ENCODE data around the gene DCUN1D2.

DCUN1D2 gene

GRCh38 chr13:113518076-113518803 lies 27.7 kb upstream of the DCUN1D2 start:
- DNase-seq: no peak

GRCh38 chr13:113514847-113515246 lies 24.3 kb upstream of the DCUN1D2 start:
- DNase-seq: no peak

- DNase-seq: no peak
These were observed 23.2 kb upstream of the DCUN1D2 start for GRCh38 chr13:113513761-113514160.

- DNase-seq: no peak
These were observed 20.9 kb upstream of the DCUN1D2 start for GRCh38 chr13:113511361-113511760.

- no peak for DNase-seq
These were observed 20.4 kb upstream of the DCUN1D2 start for GRCh38 chr13:113510871-113511270.

DNA sequence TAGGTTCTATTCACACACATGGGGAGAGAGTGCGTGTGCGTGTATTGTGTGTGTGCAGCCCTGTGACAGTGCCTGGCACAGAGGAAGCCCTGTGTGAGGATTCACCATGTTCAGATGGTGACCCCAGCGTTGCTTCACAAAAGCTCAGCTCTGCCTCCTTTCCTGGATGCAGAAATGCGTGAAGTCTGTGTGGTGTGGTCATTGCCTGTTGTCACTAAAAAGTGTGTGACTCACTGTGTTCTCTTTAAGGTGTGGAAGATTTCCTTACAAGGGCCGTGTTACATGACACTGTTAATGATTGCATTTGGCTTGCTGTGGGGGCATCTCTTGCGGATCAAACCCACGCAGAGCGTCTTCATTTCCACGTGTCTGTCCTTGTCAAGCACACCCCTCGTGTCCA lies 19.5 kb upstream of the DCUN1D2 start:
- no peak for DNase-seq

DNA sequence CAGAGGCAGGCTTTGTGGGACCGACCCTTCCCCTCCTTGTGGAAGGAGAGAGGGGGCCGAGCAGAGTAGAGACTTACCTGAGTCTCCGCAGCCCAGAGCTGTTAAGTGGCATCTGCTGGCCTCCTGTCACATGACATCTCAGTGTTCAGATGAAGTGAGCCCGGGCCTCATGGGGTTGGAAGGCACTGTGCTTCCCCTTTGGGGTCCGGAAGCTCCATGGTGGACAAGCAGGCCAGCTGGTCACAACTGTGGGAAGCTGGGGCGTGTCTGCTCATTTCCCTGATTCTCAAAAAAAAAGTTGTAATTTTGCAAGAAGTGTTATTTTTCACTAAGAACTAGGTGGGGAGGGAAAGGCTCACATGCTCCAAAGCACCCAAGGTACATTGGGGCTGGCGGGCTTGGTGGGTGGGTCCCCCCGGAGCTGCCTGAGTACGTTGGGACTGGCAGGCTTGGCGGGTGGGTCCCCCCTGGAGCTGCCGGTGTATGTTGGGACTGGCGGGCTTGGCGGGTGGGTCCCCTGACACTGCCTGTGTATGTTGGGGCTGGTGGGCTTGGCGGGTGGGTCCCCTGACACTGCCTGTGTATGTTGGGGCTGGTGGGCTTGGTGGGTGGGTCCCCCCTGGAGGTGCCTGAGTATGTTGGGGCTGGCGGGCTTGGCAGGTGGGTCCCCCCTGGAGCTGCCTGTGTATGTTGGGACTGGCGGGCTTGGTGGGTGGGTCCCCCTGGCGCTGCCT lies 18.2 kb upstream of the DCUN1D2 start:
- no peak for DNase-seq

- DNase-seq: no peak
These were observed 17.2 kb upstream of the DCUN1D2 start for GRCh38 chr13:113507505-113508345.

DNA sequence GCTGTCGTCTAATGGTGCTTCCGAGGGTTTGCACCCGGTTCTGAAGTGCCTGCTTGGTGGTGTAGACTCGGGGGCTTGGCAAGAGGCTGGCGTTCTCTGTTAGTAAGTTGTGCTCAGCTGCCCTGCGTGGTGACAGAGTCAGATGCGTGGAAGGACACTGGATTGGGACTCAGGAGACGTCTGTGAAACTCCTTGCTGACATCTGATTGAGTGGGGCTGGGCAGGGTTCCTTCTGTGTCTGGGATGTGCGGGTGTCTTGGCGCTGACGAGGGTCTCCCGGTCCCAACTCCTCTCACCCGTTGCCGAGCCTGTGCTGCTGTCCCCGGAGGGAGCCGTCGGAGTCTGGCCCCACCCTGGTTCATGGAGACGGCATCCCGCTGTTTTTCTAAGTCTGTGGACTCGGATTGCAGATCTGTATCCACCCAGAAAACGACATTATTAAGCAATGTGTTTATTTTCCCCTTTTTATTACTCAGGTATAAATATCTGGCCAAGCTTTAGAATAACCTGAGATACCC lies 16.4 kb upstream of the DCUN1D2 start:
- DNase-seq: no peak

GRCh38 chr13:113506025-113506685 lies 15.6 kb upstream of the DCUN1D2 start:
- no peak for DNase-seq

DNA sequence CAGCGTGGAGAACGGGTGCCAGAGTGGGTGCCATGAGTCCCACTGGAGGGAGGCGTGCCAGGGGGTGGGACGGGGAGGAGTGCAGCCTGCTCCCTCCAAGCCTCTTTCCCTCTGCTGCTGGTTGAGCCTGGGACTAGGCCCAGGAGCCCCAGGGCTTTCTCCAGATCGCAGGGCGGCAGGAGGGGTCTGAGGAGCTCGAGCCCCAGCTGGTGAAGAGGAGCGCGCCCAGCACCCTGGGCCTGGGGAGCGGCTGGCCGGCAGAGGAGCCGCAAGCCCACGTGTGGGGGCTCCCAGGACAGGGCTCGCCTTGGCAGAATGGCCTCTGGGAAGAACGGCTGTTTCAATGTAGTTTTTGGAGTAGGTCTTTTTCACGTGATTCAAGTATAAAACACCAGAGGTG lies 12.2 kb upstream of the DCUN1D2 start:
- no peak for DNase-seq

- no peak for DNase-seq
These were observed 10.2 kb upstream of the DCUN1D2 start for GRCh38 chr13:113500530-113501265.

DNA sequence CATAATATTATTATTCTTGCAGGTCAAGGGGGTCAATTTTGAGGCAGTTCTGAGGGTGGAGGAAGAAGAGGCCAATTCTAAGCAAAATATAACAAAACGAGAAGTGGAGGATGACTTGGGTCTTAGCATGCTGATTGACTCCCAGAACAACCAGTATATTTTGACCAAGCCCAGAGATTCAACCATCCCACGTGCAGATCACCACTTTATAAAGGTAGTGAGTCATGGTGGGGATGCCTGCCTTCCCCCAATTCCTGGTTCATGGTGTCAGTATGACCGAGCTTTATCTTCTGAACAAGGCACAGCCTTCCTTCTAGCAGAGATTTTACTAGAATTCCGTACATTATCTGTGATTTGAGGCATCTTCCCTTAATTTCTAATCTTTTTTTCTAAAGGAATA lies 9.4 kb upstream of the DCUN1D2 start:
- no peak for DNase-seq

GRCh38 chr13:113498905-113499304 lies 8.4 kb upstream of the DCUN1D2 start:
- no peak for DNase-seq

GRCh38 chr13:113497217-113497616 lies 6.7 kb upstream of the DCUN1D2 start:
- DNase-seq: no peak

GRCh38 chr13:113495494-113496210 lies 5.1 kb upstream of the DCUN1D2 start:
- DNase-seq: no peak

DNA sequence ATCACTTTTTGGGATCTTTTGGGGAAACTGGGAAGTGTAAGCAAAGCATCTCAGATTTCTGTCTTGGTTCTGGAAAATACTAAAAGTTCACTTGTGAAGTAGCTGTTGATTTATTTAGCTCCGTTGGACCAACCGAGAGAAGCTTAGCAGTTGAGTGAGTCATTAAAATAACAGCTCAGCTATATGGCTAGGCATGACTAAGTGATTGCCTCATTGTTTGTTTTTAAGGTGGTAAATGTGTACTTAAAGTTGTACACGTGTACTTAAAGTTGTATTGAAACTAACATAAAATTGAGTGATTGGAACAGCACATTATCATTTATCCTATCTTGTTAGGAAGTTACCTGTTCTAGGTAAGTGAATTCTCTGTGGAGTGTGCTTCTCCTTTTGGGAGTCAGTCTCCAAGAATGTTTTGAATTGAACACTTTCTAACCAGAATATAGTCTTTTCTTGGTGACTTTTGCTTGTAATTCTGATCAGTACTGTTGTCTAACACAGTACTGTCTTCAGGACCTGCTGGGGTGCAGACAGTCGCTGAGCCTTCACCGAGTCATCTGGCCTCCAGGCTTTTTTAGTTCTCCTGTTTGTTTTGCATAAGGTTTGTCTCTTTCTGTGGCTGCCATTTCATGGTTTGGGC lies 2.9 kb upstream of the DCUN1D2 start:
- DNase-seq: peak; percentile 74

DNA sequence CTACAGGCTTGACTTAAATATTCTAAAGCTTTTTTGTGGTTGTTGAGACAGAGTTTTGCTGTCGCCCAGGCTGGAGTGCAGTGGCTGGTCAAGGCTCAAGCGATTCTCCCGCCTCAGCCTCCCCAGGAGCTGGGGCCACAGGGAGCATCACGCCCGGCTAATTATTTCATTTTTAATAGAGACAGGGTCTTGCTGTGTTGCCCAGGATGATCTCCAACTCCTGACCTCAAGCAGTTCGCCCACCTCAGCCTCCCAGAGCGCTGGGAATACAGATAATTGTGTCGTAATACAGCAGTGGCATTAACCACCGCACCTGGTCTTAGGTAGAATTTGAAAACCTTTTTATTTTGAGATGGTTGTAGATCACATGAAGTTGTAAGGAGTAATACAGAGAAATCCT lies 1.5 kb upstream of the DCUN1D2 start:
- no peak for DNase-seq

DNA sequence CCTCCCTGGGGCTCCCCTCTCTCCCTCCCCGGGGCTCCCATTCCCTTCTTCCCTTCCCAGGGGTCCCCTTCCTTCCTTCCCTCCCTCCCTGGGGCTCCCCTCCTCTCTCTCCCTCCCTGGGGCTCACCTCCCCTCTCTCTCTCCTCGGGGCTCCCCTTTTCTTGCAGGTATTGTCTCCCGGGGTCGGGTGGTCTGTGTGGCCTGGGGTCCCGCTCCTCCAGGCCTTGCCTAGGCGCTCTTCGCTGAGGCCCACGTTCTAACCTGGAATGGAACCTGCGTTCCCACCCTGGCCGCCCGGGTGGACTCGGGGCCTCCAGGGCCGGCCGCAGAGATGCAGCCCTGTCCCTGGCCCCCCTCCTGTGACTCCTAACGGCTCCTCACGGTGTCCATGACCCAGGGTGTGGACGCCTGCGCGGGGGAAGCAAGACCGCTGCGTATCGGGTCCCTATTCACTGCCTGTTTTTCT lies 940 bp upstream of the DCUN1D2 start:
- no peak for DNase-seq

Measured in activated CD4-positive, alpha-beta T cell treated with anti-CD3 and anti-CD28 coated beads, Interleukin-2, amount 50 U/mL, for 16 hours (primary cell).